ENCODE results near the gene FRMD4B.

DNA sequence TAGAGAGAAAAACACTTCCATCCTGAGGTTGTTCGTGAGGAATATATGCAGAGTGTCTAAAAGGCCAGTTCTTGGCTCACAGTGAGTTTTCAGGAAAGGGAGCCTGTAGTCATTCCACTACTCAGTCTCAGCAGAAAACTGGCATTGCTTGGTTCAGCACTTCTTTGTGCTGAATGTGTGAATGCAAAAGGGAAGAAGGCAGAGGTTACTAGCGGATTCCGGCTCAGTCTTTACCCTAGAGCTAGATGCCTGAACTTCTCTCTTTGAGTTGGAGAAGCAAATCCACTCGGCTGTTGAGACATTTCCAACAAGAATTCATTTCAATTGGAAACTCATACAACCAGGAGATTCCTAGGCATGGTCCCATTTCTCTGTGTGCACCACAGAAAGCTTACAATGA lies 23.1 kb upstream of the FRMD4B start:
- TF ChIP-seq EZH2phosphoT487 (IDR thresholded peaks at IDR 0.05; ENCODE audit: insufficient read depth, low read depth): no peak
- TF ChIP-seq EZH2 (IDR thresholded peaks at IDR 0.05; ENCODE audit: insufficient read depth, poor library complexity, severe bottlenecking): no peak
